ACHN (cell line): Measurements from ENCODE around the gene KIF6.
A peak's percentile ranks its signal among the peaks of the same experiment; 100 is the strongest.

ENCODE experiments used
- DNase-seq: peaks from one replicate; pipeline ENCODE4 v3.0.0-alpha.2; 2015
- in situ Hi-C: cut with HindIII; loops from 2 replicates; pipeline ENCODE4 v1.10.0; 2017; ENCODE audit warnings: low sequenced_read_pairs, low pct_ligation_motif_present, low pct_unique_long_range_greater_than_20kb

Gene KIF6, protein sequence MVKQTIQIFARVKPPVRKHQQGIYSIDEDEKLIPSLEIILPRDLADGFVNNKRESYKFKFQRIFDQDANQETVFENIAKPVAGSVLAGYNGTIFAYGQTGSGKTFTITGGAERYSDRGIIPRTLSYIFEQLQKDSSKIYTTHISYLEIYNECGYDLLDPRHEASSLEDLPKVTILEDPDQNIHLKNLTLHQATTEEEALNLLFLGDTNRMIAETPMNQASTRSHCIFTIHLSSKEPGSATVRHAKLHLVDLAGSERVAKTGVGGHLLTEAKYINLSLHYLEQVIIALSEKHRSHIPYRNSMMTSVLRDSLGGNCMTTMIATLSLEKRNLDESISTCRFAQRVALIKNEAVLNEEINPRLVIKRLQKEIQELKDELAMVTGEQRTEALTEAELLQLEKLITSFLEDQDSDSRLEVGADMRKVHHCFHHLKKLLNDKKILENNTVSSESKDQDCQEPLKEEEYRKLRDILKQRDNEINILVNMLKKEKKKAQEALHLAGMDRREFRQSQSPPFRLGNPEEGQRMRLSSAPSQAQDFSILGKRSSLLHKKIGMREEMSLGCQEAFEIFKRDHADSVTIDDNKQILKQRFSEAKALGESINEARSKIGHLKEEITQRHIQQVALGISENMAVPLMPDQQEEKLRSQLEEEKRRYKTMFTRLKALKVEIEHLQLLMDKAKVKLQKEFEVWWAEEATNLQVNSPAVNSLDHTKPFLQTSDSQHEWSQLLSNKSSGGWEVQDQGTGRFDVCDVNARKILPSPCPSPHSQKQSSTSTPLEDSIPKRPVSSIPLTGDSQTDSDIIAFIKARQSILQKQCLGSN

GRCh38 chr6:39724787-39725631, at the start of gene KIF6:
KIF6 (minus strand) TSS chr6:39725408; CDS start chr6:39725310, 98 bp downstream.
- DNase-seq, result peak; percentile 83
- in situ Hi-C loops, result no loop called here

GRCh38 chr6:39773782-39774181, 48.6 kb upstream of the KIF6 start:
- in situ Hi-C loops, result no loop called here
- no peak for DNase-seq

GRCh38 chr6:39772559-39773273, 47.5 kb upstream of the KIF6 start:
- in situ Hi-C loops, result no loop called here
- DNase-seq, result no peak

- in situ Hi-C loops, result no loop called here
These were observed 45.2 kb upstream of the KIF6 start for GRCh38 chr6:39770446-39770845.

GRCh38 chr6:39769012-39769411, 43.8 kb upstream of the KIF6 start:
- in situ Hi-C loops, result no loop called here
- DNase-seq, result no peak

More at GRCh38 chr6:39770446-39770845, 45.2 kb upstream of the KIF6 start:
- DNase-seq, result no peak

DNA sequence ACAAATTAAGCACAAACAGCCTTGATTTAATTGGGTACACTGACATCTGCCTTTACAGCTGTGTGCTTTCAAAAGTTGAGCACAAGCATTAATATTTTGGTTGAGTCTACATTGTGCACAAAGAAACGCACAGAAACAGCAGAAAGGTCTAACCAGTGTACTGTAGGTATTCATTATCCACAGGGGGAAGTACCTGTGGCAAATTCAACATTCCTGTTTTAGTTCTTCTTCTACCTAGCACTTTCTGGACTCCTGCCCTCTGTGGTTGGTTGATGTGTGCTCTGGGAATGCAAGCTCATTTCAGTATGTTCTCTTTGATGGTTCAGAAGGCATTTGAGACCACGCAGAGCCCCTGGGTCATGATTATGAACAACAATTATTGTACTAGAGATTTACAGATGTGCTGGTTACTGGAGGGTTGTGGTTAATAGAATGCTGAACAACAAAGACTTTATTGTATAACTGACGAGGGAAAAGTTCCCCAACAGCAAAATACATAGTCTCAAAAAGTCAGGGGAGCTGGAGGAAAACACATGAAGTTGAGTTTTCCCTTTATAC, 40.4 kb upstream of the KIF6 start:
- no peak for DNase-seq
- in situ Hi-C loops, result no loop called here

GRCh38 chr6:39760226-39760952, 35.2 kb upstream of the KIF6 start:
- no peak for DNase-seq
- in situ Hi-C loops, result no loop called here

- no peak for DNase-seq
- in situ Hi-C loops, result no loop called here
These were observed 33.8 kb upstream of the KIF6 start for GRCh38 chr6:39758905-39759605.

- in situ Hi-C loops, result no loop called here
These were observed 31.4 kb upstream of the KIF6 start for GRCh38 chr6:39756582-39756981.

DNA sequence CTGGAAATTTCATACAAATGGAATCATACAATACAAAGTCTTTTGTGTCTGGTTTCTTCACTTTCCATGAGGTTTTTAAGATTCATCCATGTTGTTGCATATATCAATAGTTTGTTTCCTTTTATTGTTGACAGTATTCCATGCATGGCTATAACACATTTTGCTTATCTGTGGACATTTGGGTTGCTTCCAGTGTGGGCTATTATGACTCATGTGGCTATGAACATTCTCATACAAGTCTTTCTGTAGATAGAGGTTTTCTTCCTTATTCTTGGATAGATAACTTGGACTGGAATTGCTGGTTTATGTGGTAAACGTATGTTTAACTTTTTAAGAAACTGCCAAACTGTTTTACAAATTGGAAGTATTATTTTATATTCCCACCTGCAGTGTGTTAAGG, 30.0 kb upstream of the KIF6 start:
- no peak for DNase-seq
- in situ Hi-C loops, result no loop called here

More at GRCh38 chr6:39756582-39756981, 31.4 kb upstream of the KIF6 start:
- DNase-seq, result no peak

GRCh38 chr6:39754514-39755115, 29.4 kb upstream of the KIF6 start:
- DNase-seq, result no peak
- in situ Hi-C loops, result no loop called here

GRCh38 chr6:39753725-39754045, 28.5 kb upstream of the KIF6 start:
- in situ Hi-C loops, result no loop called here
- DNase-seq, result no peak

- in situ Hi-C loops, result no loop called here
- DNase-seq, result no peak
These were observed 27.9 kb upstream of the KIF6 start for GRCh38 chr6:39752835-39753724.

GRCh38 chr6:39746795-39747194, 21.6 kb upstream of the KIF6 start:
- in situ Hi-C loops, result no loop called here
- no peak for DNase-seq

- no peak for DNase-seq
- in situ Hi-C loops, result no loop called here
These were observed 8.5 kb upstream of the KIF6 start for GRCh38 chr6:39733704-39734103.

- DNase-seq, result peak; percentile 8
- in situ Hi-C loops, result no loop called here
These were observed 6.4 kb upstream of the KIF6 start for GRCh38 chr6:39731565-39731964.
